ENCODE measurements around the gene NPR3. TPM values are rescaled to one million over a fixed set of nuclear protein-coding genes. Genes with fewer than 3 reads are reported as not detected.

NPR3 gene
- total and polyA plus RNA-seq, 7 donors = 0.23 to 17.6 (median 5.0) TPM

DNA sequence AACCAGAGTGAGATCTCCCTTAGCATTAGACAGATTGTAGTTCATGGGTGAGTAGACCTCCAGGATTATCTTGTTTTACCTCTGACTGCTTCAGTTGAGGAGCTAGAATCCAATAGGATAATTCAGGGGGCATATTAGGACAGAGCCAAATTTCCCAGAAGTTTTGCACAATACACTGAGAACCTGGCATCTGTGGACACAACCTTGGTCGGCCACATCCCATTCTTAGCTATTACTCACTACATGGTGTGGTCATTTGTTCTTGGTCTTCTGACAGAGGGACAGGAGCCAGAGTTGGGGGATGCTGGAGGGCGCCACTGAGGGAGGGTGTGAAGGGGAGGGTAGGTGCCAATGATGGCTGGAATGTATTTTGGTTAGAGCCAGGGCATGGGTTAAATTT lies 66.6 kb downstream of the NPR3 start:
- Histone ChIP-seq H3K27me3 (no peaks in the 10 kb centered on the region), H3K9me3 (no peaks in the 10 kb centered on the region), H3K36me3 (peaks cover 0 to 6% (median 0%) of the 10 kb centered on the region in 4 donors), H3K4me3 (no peak overlapping the region), H3K27ac (no peak overlapping the region), H3K4me1 (no peaks in the 10 kb centered on the region)
- TF ChIP-seq POLR2AphosphoS5 (IDR thresholded peaks at IDR 0.05) (no peak), EP300 (IDR thresholded peaks at IDR 0.05) (no peak), POLR2A (IDR thresholded peaks at IDR 0.05) (no peak)
- TF ChIP-seq, protein P1, sequence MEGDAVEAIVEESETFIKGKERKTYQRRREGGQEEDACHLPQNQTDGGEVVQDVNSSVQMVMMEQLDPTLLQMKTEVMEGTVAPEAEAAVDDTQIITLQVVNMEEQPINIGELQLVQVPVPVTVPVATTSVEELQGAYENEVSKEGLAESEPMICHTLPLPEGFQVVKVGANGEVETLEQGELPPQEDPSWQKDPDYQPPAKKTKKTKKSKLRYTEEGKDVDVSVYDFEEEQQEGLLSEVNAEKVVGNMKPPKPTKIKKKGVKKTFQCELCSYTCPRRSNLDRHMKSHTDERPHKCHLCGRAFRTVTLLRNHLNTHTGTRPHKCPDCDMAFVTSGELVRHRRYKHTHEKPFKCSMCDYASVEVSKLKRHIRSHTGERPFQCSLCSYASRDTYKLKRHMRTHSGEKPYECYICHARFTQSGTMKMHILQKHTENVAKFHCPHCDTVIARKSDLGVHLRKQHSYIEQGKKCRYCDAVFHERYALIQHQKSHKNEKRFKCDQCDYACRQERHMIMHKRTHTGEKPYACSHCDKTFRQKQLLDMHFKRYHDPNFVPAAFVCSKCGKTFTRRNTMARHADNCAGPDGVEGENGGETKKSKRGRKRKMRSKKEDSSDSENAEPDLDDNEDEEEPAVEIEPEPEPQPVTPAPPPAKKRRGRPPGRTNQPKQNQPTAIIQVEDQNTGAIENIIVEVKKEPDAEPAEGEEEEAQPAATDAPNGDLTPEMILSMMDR (IDR thresholded peaks at IDR 0.05) = no peak
- intact Hi-C loops (cut with DNase I) = no loop called here
- WGBS, 2 donors = 90 to 93% methylated on average over 2 of the region's 2 CpGs
- no peak for DNase-seq

DNA sequence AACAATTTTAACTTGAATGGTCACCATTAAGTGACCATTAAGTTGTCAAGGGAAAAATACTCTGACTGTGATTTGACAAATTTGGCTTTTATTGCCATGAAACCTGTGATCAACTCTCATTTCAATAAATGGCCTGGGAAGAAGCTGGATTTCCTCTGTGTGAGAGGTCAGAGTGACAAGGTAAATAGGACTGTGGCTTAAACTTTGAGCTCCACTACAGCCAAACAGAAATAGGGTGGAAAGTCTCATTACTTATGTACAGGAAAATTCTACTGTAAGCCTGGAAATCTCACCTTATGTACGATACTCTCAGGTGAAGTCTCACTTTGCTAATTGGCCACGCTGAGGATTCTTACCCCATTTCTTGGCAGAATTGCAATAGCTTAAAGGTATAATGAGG lies 67.3 kb downstream of the NPR3 start:
- Histone ChIP-seq H3K27me3 (no peaks in the 10 kb centered on the region), H3K4me3 (no peak overlapping the region), H3K4me1 (no peaks in the 10 kb centered on the region), H3K36me3 (peaks cover 0 to 6% (median 0%) of the 10 kb centered on the region in 4 donors), H3K27ac (no peak overlapping the region), H3K9me3 (no peaks in the 10 kb centered on the region)
- no peak for DNase-seq
- WGBS, 2 donors = 66 to 87% methylated on average over 2 of the region's 2 CpGs
- no peak for TF ChIP-seq POLR2AphosphoS5 (IDR thresholded peaks at IDR 0.05)
- TF ChIP-seq POLR2A (IDR thresholded peaks at IDR 0.05) = no peak
- intact Hi-C loops (cut with DNase I) = no loop called here

DNA sequence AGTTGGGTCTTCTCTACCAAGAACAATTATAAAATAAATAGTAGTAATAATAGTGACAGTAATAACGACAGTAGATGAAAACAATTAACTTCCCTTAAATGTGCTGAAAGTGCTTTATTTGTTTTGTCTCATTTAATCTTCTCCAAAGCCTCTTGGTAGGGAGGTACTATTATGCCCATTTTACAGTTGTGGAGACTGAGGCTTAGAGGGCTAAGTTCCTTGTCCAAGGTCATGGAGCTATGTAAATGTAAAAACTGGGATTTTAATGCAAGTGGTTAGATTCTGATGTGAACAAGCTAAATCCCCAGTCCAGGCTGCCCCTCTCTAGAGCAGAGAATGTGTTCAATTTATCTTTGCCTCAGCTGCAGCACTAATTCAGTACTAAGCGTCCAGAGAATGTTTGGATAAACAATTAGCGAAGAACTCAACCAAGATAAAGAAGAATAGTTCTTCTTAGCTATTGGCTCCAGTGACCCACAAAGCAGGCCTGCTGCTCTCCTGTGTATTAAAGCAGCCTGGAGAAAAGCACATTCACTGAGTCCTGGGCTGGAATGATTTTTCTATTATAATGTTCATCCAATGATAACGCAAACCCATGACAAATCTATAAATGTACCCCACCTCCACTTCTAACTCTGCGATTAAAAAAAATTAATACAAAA lies 68.8 kb downstream of the NPR3 start:
- Histone ChIP-seq H3K4me3 (no peak overlapping the region), H3K4me1 (no peaks in the 10 kb centered on the region), H3K9me3 (no peaks in the 10 kb centered on the region), H3K27me3 (no peaks in the 10 kb centered on the region), H3K27ac (no peak overlapping the region), H3K36me3 (peaks cover 0 to 6% (median 0%) of the 10 kb centered on the region in 4 donors)
- TF ChIP-seq POLR2A (IDR thresholded peaks at IDR 0.05) = no peak
- TF ChIP-seq EP300 (IDR thresholded peaks at IDR 0.05) = no peak
- TF ChIP-seq POLR2AphosphoS5 (IDR thresholded peaks at IDR 0.05) = no peak
- TF ChIP-seq, protein P1 (IDR thresholded peaks at IDR 0.05) = no peak
- no peak for DNase-seq
- intact Hi-C loops (cut with DNase I) = no loop called here
- 87 to 88% methylated on average over 5 of the region's 5 CpGs for WGBS, 2 donors

DNA sequence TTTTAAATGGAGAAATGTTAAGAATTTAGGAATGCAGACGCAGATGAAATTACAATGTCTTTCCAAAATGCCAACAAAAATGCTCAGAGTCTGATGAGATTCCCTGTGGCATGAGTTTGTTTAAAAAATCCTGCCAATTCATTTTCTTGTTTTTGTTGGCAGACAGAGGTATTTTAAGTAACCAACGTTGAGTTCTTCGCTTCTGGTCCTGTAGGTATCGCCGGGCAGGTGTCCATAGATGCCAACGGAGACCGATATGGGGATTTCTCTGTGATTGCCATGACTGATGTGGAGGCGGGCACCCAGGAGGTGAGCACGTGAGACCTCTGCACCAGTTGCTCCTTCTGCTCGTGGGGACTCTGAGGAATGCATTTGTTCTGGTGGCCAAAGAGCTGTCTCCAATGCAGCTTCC lies 69.4 kb downstream of the NPR3 start:
- intact Hi-C loops (cut with DNase I) = no loop called here
- DNase-seq = no peak
- 84 to 87% methylated on average over 10 of the region's 10 CpGs for WGBS, 2 donors
- TF ChIP-seq POLR2AphosphoS5 (IDR thresholded peaks at IDR 0.05) (no peak), EP300 (IDR thresholded peaks at IDR 0.05) (no peak), POLR2A (IDR thresholded peaks at IDR 0.05) (no peak)
- TF ChIP-seq, protein P1 (IDR thresholded peaks at IDR 0.05) = no peak
- Histone ChIP-seq H3K4me1 (no peaks in the 10 kb centered on the region), H3K27ac (no peak overlapping the region), H3K4me3 (no peak overlapping the region), H3K9me3 (no peaks in the 10 kb centered on the region), H3K36me3 (peaks cover 0 to 10% (median 0%) of the 10 kb centered on the region in 4 donors), H3K27me3 (no peaks in the 10 kb centered on the region)

DNA sequence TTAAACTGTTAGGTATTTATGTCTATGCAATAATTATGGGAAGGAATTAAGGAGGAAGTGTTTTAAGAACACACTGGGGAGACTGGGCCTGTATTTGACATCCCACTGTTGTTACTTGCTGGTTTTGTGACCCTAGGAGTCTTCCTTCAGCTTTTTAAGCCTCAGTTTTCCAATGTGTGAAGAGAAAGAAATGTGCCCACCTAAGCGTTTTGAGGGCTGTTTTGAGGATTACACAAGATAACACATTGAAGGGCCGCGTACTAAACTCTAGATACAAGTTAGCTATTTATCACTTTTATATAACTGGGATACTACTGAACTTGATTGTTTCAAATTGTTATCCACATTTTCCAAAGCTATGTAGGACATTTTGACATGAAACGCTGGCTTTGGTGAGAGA lies 72.5 kb downstream of the NPR3 start:
- H3K27me3 ChIP-seq = no peaks in the 10 kb centered on the region
- H3K4me3 ChIP-seq = no peak overlapping the region
- peaks cover 0 to 15% (median 0%) of the 10 kb centered on the region in 4 donors for H3K36me3 ChIP-seq
- H3K4me1 ChIP-seq = no peaks in the 10 kb centered on the region
- WGBS, 2 donors = 90 to 93% methylated on average over 4 of the region's 4 CpGs
- intact Hi-C loops (cut with DNase I) = no loop called here
- H3K9me3 ChIP-seq = no peaks in the 10 kb centered on the region
- no peak overlapping the region for H3K27ac ChIP-seq
- TF ChIP-seq POLR2A (IDR thresholded peaks at IDR 0.05) (no peak), EP300 (IDR thresholded peaks at IDR 0.05) (no peak)
- TF ChIP-seq, protein P1 (IDR thresholded peaks at IDR 0.05) = no peak
- no peak for DNase-seq

Data from sigmoid colon (tissue), 7 donors.